ENCODE results near the gene PLVAP. TPM values are rescaled to one million over a fixed set of nuclear protein-coding genes. Genes with fewer than 3 reads are reported as not detected.

Gene PLVAP
- polyA plus RNA-seq, 2 of the 4 experiments (the other 2 are of a cell fraction) = not detected

DNA sequence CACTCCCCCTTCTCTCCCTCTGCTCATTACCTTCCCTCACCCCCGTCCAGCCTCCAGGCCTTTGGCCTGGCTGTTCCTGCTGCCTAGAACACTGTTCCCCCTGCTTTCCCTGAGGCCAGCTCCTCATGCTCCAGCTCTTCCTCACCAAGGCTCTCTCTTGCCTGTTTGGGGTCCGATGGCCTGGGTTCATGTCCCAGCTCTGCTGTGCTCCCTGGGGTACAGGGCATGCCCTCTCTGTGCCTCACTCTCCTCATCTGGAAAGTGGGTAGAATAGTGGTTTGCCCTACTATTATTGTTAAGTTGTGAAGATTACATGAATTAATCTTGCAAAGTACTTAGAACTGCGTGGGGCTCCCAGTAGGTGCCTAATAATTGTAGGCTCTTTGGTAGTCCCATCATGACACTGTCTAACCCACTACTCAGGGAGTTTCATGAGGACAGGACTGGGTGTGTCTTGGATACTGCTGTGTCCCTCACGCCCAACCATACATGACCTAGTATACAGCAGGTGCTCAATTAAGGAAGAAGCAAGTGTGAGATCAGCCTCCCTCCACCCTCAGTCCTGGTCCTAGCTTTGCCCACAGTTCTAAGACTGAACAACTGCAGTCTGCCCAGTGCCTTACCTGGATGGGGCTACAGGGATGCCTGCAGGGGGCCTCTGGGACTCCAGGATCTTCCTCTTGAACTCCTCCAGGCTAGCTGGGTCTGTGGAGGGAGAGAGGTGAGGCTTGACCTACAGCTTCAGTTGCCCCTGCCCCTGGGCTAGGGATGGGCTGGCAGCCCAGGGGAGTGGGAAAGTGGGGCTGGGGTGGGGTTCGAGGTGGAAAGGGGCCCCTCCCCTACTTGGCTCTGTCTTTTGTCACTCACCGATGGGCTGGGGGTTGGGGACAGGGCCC is 17.0 kb downstream of the PLVAP start:
- 55% methylated on average over 5 of the region's 6 CpGs for WGBS (ENCODE audit: missing lambda C conversion rate)
- DNase-seq (ENCODE audit: low read depth in 1 of 2, low spot score in 1 of 2) = no peak
- Histone ChIP-seq H3K9me3 (no peaks in the 10 kb centered on the region), H3K27ac (peak overlapping the region in 1 of 2 experiments; percentile 52; a peak in 1 of 6 replicates), H3K4me3 (no peak overlapping the region), H3K4me1 (peaks cover 19% of the 10 kb centered on the region), H3K4me2 (no peak overlapping the region)
- ChIA-PET CTCF (interaction anchor here (1.0 to 2.2 kb wide), 4 partner anchors 13 to 68 kb away, joined by 3 to 6 read pairs (median 4); partner anchors contain the start of gene CCDC194), POLR2A (no interaction called here)
- no peak for FAIRE-seq
- TF ChIP-seq ZSCAN20 (CRISPR knock-in tag; IDR thresholded peaks at IDR 0.05) = no peak
- TF ChIP-seq NFE2L2 (conservative IDR thresholded peaks at IDR 0.05; ENCODE audit: low read length) = no peak
- TF ChIP-seq TFCP2L1 (CRISPR knock-in tag; IDR thresholded peaks at IDR 0.05) = no peak
- TF ChIP-seq JUNB (IDR thresholded peaks at IDR 0.05) = no peak
- TF ChIP-seq CHD4 (IDR thresholded peaks at IDR 0.05; ENCODE audit: borderline replicate concordance) = no peak
- TF ChIP-seq ZNF302 (CRISPR knock-in tag; IDR thresholded peaks at IDR 0.05) = no peak
- no peak for TF ChIP-seq RCOR1 (IDR thresholded peaks at IDR 0.05; ENCODE audit: low read depth, low read length)
- no peak for TF ChIP-seq ESRRA (IDR thresholded peaks at IDR 0.05; ENCODE audit: borderline replicate concordance, low read length)
- TF ChIP-seq JUN (IDR thresholded peaks at IDR 0.05) = no peak
- no peak for TF ChIP-seq ZC3H11A (IDR thresholded peaks at IDR 0.05)
- no peak for TF ChIP-seq CBX8 (IDR thresholded peaks at IDR 0.05)
- no peak for TF ChIP-seq HOXB5 (CRISPR knock-in tag; IDR thresholded peaks at IDR 0.05)
- no peak for TF ChIP-seq POLR2AphosphoS2 (conservative IDR thresholded peaks at IDR 0.05; ENCODE audit: low read length)
- ATAC-seq = peak in 1 of 2 experiments; percentile 34; a peak in 1 of 6 replicates

DNA sequence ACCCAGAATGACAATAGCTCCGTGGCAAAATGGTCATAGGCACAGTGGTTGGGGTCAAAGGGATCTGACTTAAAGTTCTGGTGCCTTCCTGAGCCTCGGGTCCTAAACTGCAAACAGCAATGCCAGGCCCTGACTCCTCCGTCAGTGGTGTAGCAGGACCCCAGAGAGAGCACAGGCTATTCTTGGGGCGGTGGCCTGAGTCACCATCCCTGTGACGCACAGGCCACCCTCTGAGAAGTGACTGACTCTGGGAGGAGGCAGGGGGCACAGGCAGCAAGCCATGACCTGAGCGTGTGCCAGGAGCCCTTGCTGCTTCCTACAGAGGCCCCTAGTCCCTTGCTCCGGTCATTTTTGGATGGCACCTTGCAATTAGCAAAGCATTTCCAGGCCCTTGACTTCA is 18.7 kb downstream of the PLVAP start:
- Histone ChIP-seq H3K4me2 (peak overlapping the region; percentile 58), H3K27ac (peak overlapping the region; percentile 46 to 77), H3K9me3 (no peaks in the 10 kb centered on the region), H3K4me1 (peaks cover 19% of the 10 kb centered on the region), H3K4me3 (no peak overlapping the region)
- CTCF ChIA-PET = interaction anchor here (1.0 to 1.8 kb wide), 2 partner anchors 28 to 31 kb away, joined by 4 to 5 read pairs; no protein-coding TSS in a partner anchor
- peak; percentile 82 to 93; a peak in 5 of 6 replicates for ATAC-seq
- DNase-seq (ENCODE audit: low read depth in 1 of 2, low spot score in 1 of 2) = peak; percentile 50 to 63
- TF ChIP-seq HOXB13 (CRISPR knock-in tag; IDR thresholded peaks at IDR 0.05; ENCODE audit: low read depth) (no peak), FOSL2 (IDR thresholded peaks at IDR 0.05) (no peak), FOSL2 (CRISPR knock-in tag; IDR thresholded peaks at IDR 0.05) (peak; percentile 43; the same call in 1 of the 2 replicates)
- TF ChIP-seq, protein P1, sequence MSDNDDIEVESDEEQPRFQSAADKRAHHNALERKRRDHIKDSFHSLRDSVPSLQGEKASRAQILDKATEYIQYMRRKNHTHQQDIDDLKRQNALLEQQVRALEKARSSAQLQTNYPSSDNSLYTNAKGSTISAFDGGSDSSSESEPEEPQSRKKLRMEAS (IDR thresholded peaks at IDR 0.05) = peak; percentile 24; the same call in 1 of the 2 replicates
- no peak for FAIRE-seq
- 38% methylated on average over 7 of the region's 7 CpGs for WGBS (ENCODE audit: missing lambda C conversion rate)
- POLR2A ChIA-PET = no interaction called here

DNA sequence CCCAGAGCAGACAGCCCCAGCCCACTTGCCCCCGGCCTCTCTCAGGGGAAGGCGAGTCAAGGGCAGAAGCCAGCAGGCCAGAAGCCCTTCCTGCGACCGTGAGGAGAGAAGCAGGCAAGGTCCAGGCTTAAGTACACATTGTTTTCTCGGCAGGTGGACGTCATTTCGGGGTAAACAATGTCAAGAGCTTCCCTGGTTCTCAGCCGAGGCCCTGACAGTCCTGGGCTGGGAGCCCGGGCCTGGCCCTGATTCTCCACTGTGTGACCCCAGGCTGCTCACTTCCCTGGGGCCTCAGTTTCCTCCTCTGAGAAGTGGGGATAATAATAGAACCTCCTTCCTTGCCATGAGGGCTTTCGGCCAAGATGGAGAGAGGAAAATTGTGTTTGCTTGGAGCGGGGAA is 19.4 kb downstream of the PLVAP start:
- ATAC-seq (no peak), FAIRE-seq (no peak), DNase-seq (ENCODE audit: low read depth in 1 of 2, low spot score in 1 of 2) (no peak)
- 47% methylated on average over 11 of the region's 11 CpGs for WGBS (ENCODE audit: missing lambda C conversion rate)
- no peak overlapping the region for H3K4me3 ChIP-seq
- peaks cover 19% of the 10 kb centered on the region for H3K4me1 ChIP-seq
- POLR2A ChIA-PET = no interaction called here
- H3K27ac ChIP-seq = peak overlapping the region; percentile 46 to 77
- peak overlapping the region; percentile 58; the same call in 2 of the 3 replicates for H3K4me2 ChIP-seq
- TF ChIP-seq ZFP36 (IDR thresholded peaks at IDR 0.05; ENCODE audit: borderline replicate concordance, partially characterized antibody) (no peak), RARB (CRISPR knock-in tag; IDR thresholded peaks at IDR 0.05) (no peak), RAD21 (conservative IDR thresholded peaks at IDR 0.05 in 1 of 2, IDR thresholded peaks at IDR 0.05 in 1 of 2) (no peak), ZNF302 (CRISPR knock-in tag; IDR thresholded peaks at IDR 0.05) (no peak), RNF2 (IDR thresholded peaks at IDR 0.05; ENCODE audit: borderline replicate concordance, low read depth) (no peak), HOXB5 (CRISPR knock-in tag; IDR thresholded peaks at IDR 0.05) (no peak), ZC3H11A (IDR thresholded peaks at IDR 0.05) (no peak), FOXS1 (CRISPR knock-in tag; IDR thresholded peaks at IDR 0.05) (no peak), MAFK (IDR thresholded peaks at IDR 0.05; ENCODE audit: partially characterized antibody) (no peak), KDM1A (IDR thresholded peaks at IDR 0.05; ENCODE audit: low read depth) (no peak), ESRRA (IDR thresholded peaks at IDR 0.05; ENCODE audit: borderline replicate concordance, low read length) (no peak), EHF (CRISPR knock-in tag; IDR thresholded peaks at IDR 0.05) (no peak), HOXA7 (CRISPR knock-in tag; IDR thresholded peaks at IDR 0.05) (no peak), GATA3 (IDR thresholded peaks at IDR 0.05; ENCODE audit: borderline replicate concordance) (no peak), HEYL (CRISPR knock-in tag; IDR thresholded peaks at IDR 0.05) (no peak)
- TF ChIP-seq, protein P2, sequence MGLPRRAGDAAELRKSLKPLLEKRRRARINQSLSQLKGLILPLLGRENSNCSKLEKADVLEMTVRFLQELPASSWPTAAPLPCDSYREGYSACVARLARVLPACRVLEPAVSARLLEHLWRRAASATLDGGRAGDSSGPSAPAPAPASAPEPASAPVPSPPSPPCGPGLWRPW (IDR thresholded peaks at IDR 0.05) = no peak
- TF ChIP-seq, protein P3, sequence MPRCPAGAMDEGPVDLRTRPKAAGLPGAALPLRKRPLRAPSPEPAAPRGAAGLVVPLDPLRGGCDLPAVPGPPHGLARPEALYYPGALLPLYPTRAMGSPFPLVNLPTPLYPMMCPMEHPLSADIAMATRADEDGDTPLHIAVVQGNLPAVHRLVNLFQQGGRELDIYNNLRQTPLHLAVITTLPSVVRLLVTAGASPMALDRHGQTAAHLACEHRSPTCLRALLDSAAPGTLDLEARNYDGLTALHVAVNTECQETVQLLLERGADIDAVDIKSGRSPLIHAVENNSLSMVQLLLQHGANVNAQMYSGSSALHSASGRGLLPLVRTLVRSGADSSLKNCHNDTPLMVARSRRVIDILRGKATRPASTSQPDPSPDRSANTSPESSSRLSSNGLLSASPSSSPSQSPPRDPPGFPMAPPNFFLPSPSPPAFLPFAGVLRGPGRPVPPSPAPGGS (IDR thresholded peaks at IDR 0.05) = no peak
- TF ChIP-seq, protein P1 (IDR thresholded peaks at IDR 0.05) = no peak
- TF ChIP-seq, protein P4, sequence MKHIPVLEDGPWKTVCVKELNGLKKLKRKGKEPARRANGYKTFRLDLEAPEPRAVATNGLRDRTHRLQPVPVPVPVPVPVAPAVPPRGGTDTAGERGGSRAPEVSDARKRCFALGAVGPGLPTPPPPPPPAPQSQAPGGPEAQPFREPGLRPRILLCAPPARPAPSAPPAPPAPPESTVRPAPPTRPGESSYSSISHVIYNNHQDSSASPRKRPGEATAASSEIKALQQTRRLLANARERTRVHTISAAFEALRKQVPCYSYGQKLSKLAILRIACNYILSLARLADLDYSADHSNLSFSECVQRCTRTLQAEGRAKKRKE (CRISPR knock-in tag; IDR thresholded peaks at IDR 0.05; ENCODE audit: low read depth) = no peak
- H3K9me3 ChIP-seq = no peaks in the 10 kb centered on the region
- CTCF ChIA-PET = interaction anchor here (1.0 to 1.8 kb wide), 2 partner anchors 28 to 31 kb away, joined by 4 to 5 read pairs; no protein-coding TSS in a partner anchor
